Upper lobe of left lung (tissue), 4 donors: Measurements from ENCODE around the gene PRL.

Experiments
- CTCF ChIP-seq, 6 experiments: fragments of 450-650 bp in 4 of 6; fragments of 200-600 bp in 2 of 6; sonication (generic) in 2 of 6; IDR thresholded peaks; one replicate each; pipeline ENCODE4 v1.5.1; 2016 to 2019; ENCODE audit warnings: antibody characterized with exemption in 6 of 6
- EP300 ChIP-seq, 4 donors: sonication (generic); formaldehyde crosslinking; IDR thresholded peaks; one replicate each; pipeline ENCODE4 v1.5.1; 2017; ENCODE audit warnings: antibody characterized with exemption in 4 of 4, control low read depth in 2 of 4
- POLR2AphosphoS5 ChIP-seq, 2 donors: sonication (generic); formaldehyde crosslinking; IDR thresholded peaks; one replicate each; pipeline ENCODE4 v1.5.1; 2017; ENCODE audit warnings: antibody characterized with exemption in 2 of 2

- no peak for TF ChIP-seq CTCF (IDR thresholded peaks at IDR 0.05)
- no peak for TF ChIP-seq EP300 (IDR thresholded peaks at IDR 0.05)
- no peak for TF ChIP-seq POLR2AphosphoS5 (IDR thresholded peaks at IDR 0.05)
Measured at GRCh38 chr6:22271081-22271480, 25.8 kb downstream of the PRL start.
